Fibroblast of lung (primary cell): ENCODE results near the gene PDLIM4.

Source experiments
- CTCF ChIP-seq, 2 donors: IDR thresholded peaks in 1 of 2; conservative IDR thresholded peaks in 1 of 2; 1 replicate in 1 of 2; 2 replicates in 1 of 2; pipeline ENCODE4 v1.5.1; 2011 to 2012; ENCODE audit warnings: low read length in 2 of 2, control low read depth in 1 of 2, inconsistent platforms in 1 of 2, low read depth in 1 of 2, mild to moderate bottlenecking in 1 of 2
- EZH2 ChIP-seq: IDR thresholded peaks from 2 replicates; pipeline ENCODE4 v1.5.1; 2012; ENCODE audit warnings: low read length, control low read depth, mild to moderate bottlenecking; ENCODE audit errors: missing control alignments

- TF ChIP-seq CTCF (conservative IDR thresholded peaks at IDR 0.05 in 1 of 2, IDR thresholded peaks at IDR 0.05 in 1 of 2; ENCODE audit: low read depth in 1 of 2, low read length in 2 of 2) = no peak
- no peak for TF ChIP-seq EZH2
Observed at GRCh38 chr5:132239776-132240175, 17.7 kb upstream of the PDLIM4 start.
